CD4-positive, alpha-beta T cell (primary cell): Measurements from ENCODE around the gene ACTRT3. TPM values are rescaled to one million over a fixed set of nuclear protein-coding genes. Genes with fewer than 3 reads are reported as not detected.
A peak's percentile ranks its signal among the peaks of the same experiment; 100 is the strongest.
"Not testable (repeated sequence)": the region's sequence is repeated elsewhere in the genome, so short reads cannot be mapped to it uniquely, and the experiment has no call there.

Experiments
- ATAC-seq: fragments of 200-7000 bp; cut with Tn5 transposase; one replicate; pipeline ENCODE4 v1.10.0; 2022; ENCODE audit warnings: mild to moderate bottlenecking; ENCODE audit not compliant: poor library complexity
- CTCF ChIA-PET: fragments of 350-600 bp; sonication (Branson Sonifier 250); formaldehyde crosslinking; loops from one replicate; lab custom pipeline; 2021; ENCODE audit warnings: antibody characterized with exemption, inconsistent platforms; lab: Charles Lee
- POLR2A ChIA-PET: fragments of 350-600 bp; sonication (Branson Sonifier 250); formaldehyde crosslinking; loops from one replicate; lab custom pipeline; 2021; ENCODE audit warnings: antibody characterized with exemption, inconsistent platforms; lab: Charles Lee
- DNase-seq, 14 experiments: peaks; one replicate each; pipeline ENCODE4 v3.0.0-alpha.2; 2013 to 2020; ENCODE audit warnings: mixed read lengths in 2 of 14
- H3K27ac ChIP-seq, 2 donors: one replicate each; pipeline versions ENCODE4 v1.5.1 to v1.7.0; 2013; ENCODE audit warnings: low read length in 2 of 2, low read depth in 1 of 2, mild to moderate bottlenecking in 1 of 2
- H3K27me3 ChIP-seq, 2 experiments: 1 replicate in 1 of 2; 2 replicates in 1 of 2; pipeline versions ENCODE4 v1.6.1 to v1.7.0; 2013; ENCODE audit warnings: low read length in 2 of 2, control low read depth in 1 of 2, mild to moderate bottlenecking in 1 of 2, moderate library complexity in 1 of 2; ENCODE audit not compliant: insufficient read depth in 2 of 2, control insufficient read depth in 1 of 2
- H3K36me3 ChIP-seq: one replicate; pipeline ENCODE4 v1.6.1; 2013; ENCODE audit warnings: low read length, control low read depth; ENCODE audit not compliant: insufficient read depth
- H3K4me1 ChIP-seq: one replicate; pipeline ENCODE4 v1.6.1; 2013; ENCODE audit warnings: low read length, control low read depth; ENCODE audit not compliant: insufficient read depth
- H3K4me3 ChIP-seq: one replicate; pipeline ENCODE4 v1.5.1; 2013; ENCODE audit warnings: mild to moderate bottlenecking, low read length, moderate library complexity
- H3K9me3 ChIP-seq, 2 experiments: 1 replicate in 1 of 2; 2 replicates in 1 of 2; pipeline versions ENCODE4 v1.6.1 to v1.7.0; 2013; ENCODE audit warnings: low read length in 2 of 2, mild to moderate bottlenecking in 2 of 2, control low read depth in 1 of 2, moderate library complexity in 1 of 2; ENCODE audit not compliant: control insufficient read depth in 1 of 2, insufficient read depth in 1 of 2
- H3K27ac Mint-ChIP-seq: one replicate; pipeline ENCODE4 v1.8.0; 2020; ENCODE audit warnings: mixed read lengths
- H3K27me3 Mint-ChIP-seq: one replicate; pipeline ENCODE4 v1.8.0; 2021; ENCODE audit warnings: mixed read lengths
- H3K36me3 Mint-ChIP-seq: one replicate; pipeline ENCODE4 v1.8.0; 2021; ENCODE audit warnings: low read depth, mixed read lengths
- H3K4me1 Mint-ChIP-seq: one replicate; pipeline ENCODE4 v1.8.0; 2021; ENCODE audit warnings: low read depth, mixed read lengths
- H3K4me3 Mint-ChIP-seq: one replicate; pipeline ENCODE4 v1.8.0; 2020; ENCODE audit warnings: mild to moderate bottlenecking, mixed read lengths
- H3K9me3 Mint-ChIP-seq: one replicate; pipeline ENCODE4 v1.8.0; 2020; ENCODE audit warnings: mixed read lengths
- CTCF ChIP-seq: fragments of 200-600 bp; IDR thresholded peaks from one replicate; pipeline ENCODE4 v1.8.0; 2022; ENCODE audit warnings: antibody characterized with exemption, mild to moderate bottlenecking
- intact Hi-C, 2 experiments: fragments of 100-400 bp; cut with DNase I in 1 of 2; cut with micrococcal nuclease in 1 of 2; formaldehyde crosslinking; loops; one replicate each; pipeline versions ENCODE4 v1.15.1 to v1.9.0; 2023 to 2025; cut with DNase I, micrococcal nuclease
- total RNA-seq, 174 experiments: library from RNA in 2 of 174; stranded (reverse) in 2 of 174; gene quantifications; one replicate each; pipeline ENCODE4 v1.2.3 and lab custom pipeline; 2021 to 2026

The ACTRT3 gene
- total RNA-seq, 2 experiments from 2014 or later, result not detected

- Mint-ChIP-seq H3K36me3 (no peaks in the 10 kb centered on the region), H3K4me3 (no peak overlapping the region), H3K27me3 (peaks cover 33% of the 10 kb centered on the region), H3K4me1 (peaks cover 4% of the 10 kb centered on the region), H3K9me3 (no peaks in the 10 kb centered on the region), H3K27ac (no peak overlapping the region)
- ChIA-PET POLR2A (no interaction called here), CTCF (no interaction called here)
- H3K36me3 ChIP-seq, result no peaks in the 10 kb centered on the region
- ATAC-seq (no peak), DNase-seq (no peak)
- H3K27ac ChIP-seq, result no peak overlapping the region
- no peaks in the 10 kb centered on the region for H3K9me3 ChIP-seq
- H3K4me3 ChIP-seq, result no peak overlapping the region
- peaks cover 6 to 9% of the 10 kb centered on the region in 2 experiments for H3K27me3 ChIP-seq
- H3K4me1 ChIP-seq, result no peaks in the 10 kb centered on the region
- intact Hi-C loops, result loop anchor here in 1 of 2 experiments (10.0 kb wide), 2 partner anchors 882 to 1702 kb away; no protein-coding TSS in a partner anchor
- no peak for TF ChIP-seq CTCF
Measured at GRCh38 chr3:169746924-169747323, 22.4 kb downstream of the ACTRT3 start.

GRCh38 chr3:169744366-169745054 is 24.9 kb downstream of the ACTRT3 start:
- Histone ChIP-seq H3K36me3 (no peaks in the 10 kb centered on the region), H3K27me3 (peaks cover 5 to 6% of the 10 kb centered on the region in 2 experiments), H3K4me3 (no peak overlapping the region), H3K9me3 (no peaks in the 10 kb centered on the region), H3K27ac (no peak overlapping the region), H3K4me1 (no peaks in the 10 kb centered on the region)
- TF ChIP-seq CTCF, result peak; percentile 39
- peaks cover 4% of the 10 kb centered on the region for H3K4me1 Mint-ChIP-seq
- peaks cover 33% of the 10 kb centered on the region for H3K27me3 Mint-ChIP-seq
- H3K9me3 Mint-ChIP-seq, result no peaks in the 10 kb centered on the region
- DNase-seq (no peak), ATAC-seq (no peak)
- H3K36me3 Mint-ChIP-seq, result no peaks in the 10 kb centered on the region
- H3K27ac Mint-ChIP-seq, result no peak overlapping the region
- ChIA-PET POLR2A (no interaction called here), CTCF (no interaction called here)
- H3K4me3 Mint-ChIP-seq, result no peak overlapping the region
- intact Hi-C loops, result loop anchor here (5.0 to 10.0 kb wide), 4 partner anchors 182 to 1700 kb away; no protein-coding TSS in a partner anchor

GRCh38 chr3:169739067-169739466 is 30.3 kb downstream of the ACTRT3 start:
- ChIA-PET CTCF (no interaction called here), POLR2A (no interaction called here)
- peaks cover 12% of the 10 kb centered on the region for H3K27me3 Mint-ChIP-seq
- no peak for DNase-seq
- no peak for ATAC-seq
- Histone ChIP-seq H3K27ac (no peak overlapping the region), H3K4me1 (no peaks in the 10 kb centered on the region), H3K36me3 (no peaks in the 10 kb centered on the region), H3K4me3 (no peak overlapping the region), H3K9me3 (no peaks in the 10 kb centered on the region), H3K27me3 (no peaks in the 10 kb centered on the region)
- no peaks in the 10 kb centered on the region for H3K36me3 Mint-ChIP-seq
- TF ChIP-seq CTCF, result no peak
- no peaks in the 10 kb centered on the region for H3K4me1 Mint-ChIP-seq
- H3K4me3 Mint-ChIP-seq, result no peak overlapping the region
- peaks cover 9% of the 10 kb centered on the region for H3K9me3 Mint-ChIP-seq
- no peak overlapping the region for H3K27ac Mint-ChIP-seq
- intact Hi-C loops, result no loop called here

- intact Hi-C loops, H3K27me3 ChIP-seq, H3K36me3 ChIP-seq, POLR2A ChIA-PET, ATAC-seq, H3K4me3 Mint-ChIP-seq, H3K4me3 ChIP-seq, H3K36me3 Mint-ChIP-seq, H3K27ac ChIP-seq, H3K4me1 ChIP-seq, CTCF ChIA-PET, DNase-seq, H3K4me1 Mint-ChIP-seq, H3K27ac Mint-ChIP-seq: not testable (repeated sequence)
- peaks cover 15% of the 10 kb centered on the region for H3K9me3 Mint-ChIP-seq
- peaks cover 63% of the 10 kb centered on the region for H3K27me3 Mint-ChIP-seq
- peaks cover 0 to 13% of the 10 kb centered on the region in 2 experiments for H3K9me3 ChIP-seq
Measured at GRCh38 chr3:169731857-169732256, 37.5 kb downstream of the ACTRT3 start.
